D721Med (cell line): ENCODE measurements around the gene KRT32.

Source experiments
- DNase-seq: peaks from one replicate; pipeline ENCODE4 v3.0.0; 2011; ENCODE audit warnings: low spot score; ENCODE audit not compliant: insufficient read length
- FAIRE-seq: peaks from 2 replicates; lab custom pipeline; 2011; peaks lifted over from hg19 to GRCh38; lab: Jason Lieb, UNC
- CTCF ChIP-seq: IDR thresholded peaks from 2 replicates; pipeline ENCODE4 v1.5.1; 2012; ENCODE audit warnings: mild to moderate bottlenecking, control low read depth; ENCODE audit not compliant: insufficient read depth; ENCODE audit errors: missing control alignments

Gene KRT32

GRCh38 chr17:41415411-41415810 is 51.8 kb downstream of the KRT32 start:
- TF ChIP-seq CTCF: no peak
- FAIRE-seq: no peak

GRCh38 chr17:41413982-41414381 is 53.2 kb downstream of the KRT32 start:
- TF ChIP-seq CTCF: no peak
- FAIRE-seq: no peak
- DNase-seq: no peak

More at GRCh38 chr17:41415411-41415810, 51.8 kb downstream of the KRT32 start:
- DNase-seq: no peak

GRCh38 chr17:41413353-41413957 is 53.7 kb downstream of the KRT32 start:
- DNase-seq: no peak
- FAIRE-seq: no peak
- no peak for TF ChIP-seq CTCF

- no peak for TF ChIP-seq CTCF
- FAIRE-seq (no peak), DNase-seq (no peak)
Observed at GRCh38 chr17:41411072-41411840, 55.9 kb downstream of the KRT32 start.
